Mesendoderm (in vitro differentiated cells): Measurements from ENCODE around the gene ACOXL.

Source experiments
- DNase-seq: peaks from one replicate; pipeline ENCODE4 v3.0.0; 2013
- H2AK5ac ChIP-seq: 2 replicates; pipeline ENCODE4 v1.6.1; 2013; ENCODE audit warnings: low read length, inconsistent platforms
- H2BK120ac ChIP-seq: 2 replicates; pipeline ENCODE4 v1.6.1; 2013; ENCODE audit warnings: low read depth, mild to moderate bottlenecking, low read length, moderate library complexity, mixed read lengths
- H2BK15ac ChIP-seq: replicated peaks from 2 replicates; pipeline ENCODE4 v1.6.1; 2013; ENCODE audit warnings: low read depth, mild to moderate bottlenecking, moderate library complexity
- H2BK5ac ChIP-seq: 2 replicates; pipeline ENCODE4 v1.6.1; 2013; ENCODE audit warnings: low read length, inconsistent platforms
- H3K18ac ChIP-seq: 2 replicates; pipeline ENCODE4 v1.6.1; 2013; ENCODE audit warnings: mild to moderate bottlenecking, low read length, mixed read lengths
- H3K23ac ChIP-seq: one replicate; pipeline ENCODE4 v1.6.1; 2013; ENCODE audit warnings: low read length
- H3K27ac ChIP-seq: 2 replicates; pipeline ENCODE4 v1.5.1; 2013; ENCODE audit warnings: low read depth, mild to moderate bottlenecking, inconsistent platforms, low read length, moderate library complexity
- H3K27me3 ChIP-seq: 2 replicates; pipeline ENCODE4 v1.6.1; 2013; ENCODE audit warnings: low read length, control low read depth, mild to moderate bottlenecking, inconsistent platforms; ENCODE audit not compliant: insufficient read depth, poor library complexity
- H3K36me3 ChIP-seq: 2 replicates; pipeline ENCODE4 v1.6.1; 2013; ENCODE audit warnings: low read length, inconsistent platforms; ENCODE audit not compliant: control insufficient read depth, insufficient read depth
- H3K4ac ChIP-seq: one replicate; pipeline ENCODE4 v1.6.1; 2013; ENCODE audit warnings: low read depth, mild to moderate bottlenecking, low read length, moderate library complexity
- H3K4me1 ChIP-seq: 2 replicates; pipeline ENCODE4 v1.6.1; 2013; ENCODE audit warnings: low read depth, low read length, inconsistent platforms; ENCODE audit not compliant: control insufficient read depth
- H3K4me2 ChIP-seq: 2 replicates; pipeline ENCODE4 v1.6.1; 2013; ENCODE audit warnings: low read length
- H3K4me3 ChIP-seq: 2 replicates; pipeline ENCODE4 v1.5.1; 2013; ENCODE audit warnings: mild to moderate bottlenecking, low read length
- H3K56ac ChIP-seq: one replicate; pipeline ENCODE4 v1.6.1; 2013; ENCODE audit warnings: low read length
- H3K79me1 ChIP-seq: 2 replicates; pipeline ENCODE4 v1.6.1; 2013; ENCODE audit warnings: low read length, inconsistent platforms
- H3K79me2 ChIP-seq: 2 replicates; pipeline ENCODE4 v1.6.1; 2013; ENCODE audit warnings: mild to moderate bottlenecking, low read length; ENCODE audit not compliant: control insufficient read depth, insufficient read depth
- H3K9ac ChIP-seq: 2 replicates; pipeline ENCODE4 v1.6.1; 2013; ENCODE audit warnings: low read length, inconsistent platforms
- H4K5ac ChIP-seq: one replicate; pipeline ENCODE4 v1.6.1; 2013; ENCODE audit warnings: low read length
- H4K8ac ChIP-seq: one replicate; pipeline ENCODE4 v1.6.1; 2013; ENCODE audit warnings: low read depth, mild to moderate bottlenecking, control low read depth, low read length, moderate library complexity
- WGBS: extraction: QIAGEN DNeasy Blood & Tissue Kit; methylation state at CpG from one replicate; pipeline ENCODE4 v1.1.7; 2013; ENCODE audit warnings: low lambda C conversion rate, missing lambda C conversion rate; ENCODE audit not compliant: insufficient coverage; ENCODE audit errors: extremely low coverage; 5-methylcytosine and 5-hydroxymethylcytosine counted together

The ACOXL gene

DNA sequence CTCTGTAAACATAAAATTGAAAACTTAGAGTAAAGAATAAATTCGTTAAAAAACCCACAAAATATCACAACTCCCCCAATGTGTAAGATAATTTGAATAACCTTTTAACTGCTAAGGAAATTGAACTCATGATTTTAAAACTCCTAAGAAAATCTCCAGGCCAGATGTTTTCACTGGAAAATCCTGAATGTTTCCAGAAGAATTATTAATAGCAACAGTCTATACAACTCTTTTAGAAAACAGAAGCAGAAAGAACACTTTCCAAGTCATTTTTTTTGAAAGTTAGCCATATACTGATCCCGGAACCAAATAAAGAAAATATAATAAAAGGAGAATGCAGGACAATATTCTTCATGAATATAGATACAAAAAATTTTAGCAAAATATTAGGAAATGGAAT is 165.6 kb downstream of the ACOXL start:
- no peak overlapping the region for H2BK15ac ChIP-seq
- DNase-seq = no peak
- no peaks in the 10 kb centered on the region for H3K79me1 ChIP-seq
- H3K4me3 ChIP-seq = no peak overlapping the region
- H3K27ac ChIP-seq = no peak overlapping the region
- no peak overlapping the region for H4K5ac ChIP-seq
- no peaks in the 10 kb centered on the region for H3K36me3 ChIP-seq
- no peaks in the 10 kb centered on the region for H3K79me2 ChIP-seq
- no peak overlapping the region for H4K8ac ChIP-seq
- WGBS = no CpG with 5 or more reads among the region's 2 CpGs
- H3K9ac ChIP-seq = no peak overlapping the region
- no peak overlapping the region for H3K18ac ChIP-seq
- no peak overlapping the region for H3K23ac ChIP-seq
- no peak overlapping the region for H3K4ac ChIP-seq
- no peaks in the 10 kb centered on the region for H3K27me3 ChIP-seq
- H2BK120ac ChIP-seq = no peak overlapping the region
- H2BK5ac ChIP-seq = no peak overlapping the region
- no peak overlapping the region for H2AK5ac ChIP-seq
- no peak overlapping the region for H3K56ac ChIP-seq
- no peak overlapping the region for H3K4me2 ChIP-seq
- H3K4me1 ChIP-seq = no peaks in the 10 kb centered on the region

GRCh38 chr2:110900191-110900590 is 167.8 kb downstream of the ACOXL start:
- H3K18ac ChIP-seq = no peak overlapping the region
- no peak overlapping the region for H2BK15ac ChIP-seq
- no peak overlapping the region for H3K4ac ChIP-seq
- DNase-seq = no peak
- no peak overlapping the region for H4K5ac ChIP-seq
- no peak overlapping the region for H3K9ac ChIP-seq
- H3K79me1 ChIP-seq = no peaks in the 10 kb centered on the region
- no peak overlapping the region for H3K4me2 ChIP-seq
- H3K36me3 ChIP-seq = no peaks in the 10 kb centered on the region
- H3K56ac ChIP-seq = no peak overlapping the region
- WGBS = no CpG with 5 or more reads among the region's 2 CpGs
- no peak overlapping the region for H4K8ac ChIP-seq
- no peaks in the 10 kb centered on the region for H3K27me3 ChIP-seq
- H3K4me3 ChIP-seq = no peak overlapping the region
- H3K4me1 ChIP-seq = no peaks in the 10 kb centered on the region
- no peak overlapping the region for H3K23ac ChIP-seq
- no peaks in the 10 kb centered on the region for H3K79me2 ChIP-seq
- H2AK5ac ChIP-seq = no peak overlapping the region
- H2BK5ac ChIP-seq = no peak overlapping the region
- no peak overlapping the region for H2BK120ac ChIP-seq
- no peak overlapping the region for H3K27ac ChIP-seq

DNA sequence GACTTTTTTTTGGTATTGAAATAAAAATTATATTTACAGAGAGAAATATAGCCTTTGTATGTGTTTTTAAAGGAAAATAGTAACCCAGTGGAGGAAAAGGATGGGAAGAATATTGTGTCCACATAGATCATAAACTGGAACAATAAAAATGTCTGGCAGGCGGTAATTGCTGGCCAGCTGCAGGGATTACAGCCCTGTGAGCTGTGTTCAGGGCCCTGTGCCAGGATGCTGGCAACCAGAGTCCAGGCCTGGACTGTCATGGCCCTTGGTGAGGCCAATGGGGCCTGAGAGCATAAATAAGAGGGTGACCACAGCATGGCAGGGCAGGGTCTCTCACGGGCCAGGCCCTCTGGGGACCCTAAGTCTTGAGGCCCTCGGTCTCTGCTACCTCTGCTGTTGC is 171.2 kb downstream of the ACOXL start:
- Histone ChIP-seq H3K27ac (no peak overlapping the region), H3K79me2 (no peaks in the 10 kb centered on the region), H2BK15ac (no peak overlapping the region), H3K56ac (no peak overlapping the region), H3K18ac (no peak overlapping the region), H3K23ac (no peak overlapping the region), H3K9ac (no peak overlapping the region), H3K27me3 (no peaks in the 10 kb centered on the region), H3K79me1 (no peaks in the 10 kb centered on the region), H2AK5ac (no peak overlapping the region), H3K4ac (no peak overlapping the region), H4K5ac (no peak overlapping the region), H3K4me3 (no peak overlapping the region), H2BK5ac (no peak overlapping the region), H3K4me2 (no peak overlapping the region), H3K4me1 (no peaks in the 10 kb centered on the region), H4K8ac (no peak overlapping the region), H3K36me3 (no peaks in the 10 kb centered on the region), H2BK120ac (no peak overlapping the region)
- DNase-seq = no peak
- no CpG with 5 or more reads among the region's 3 CpGs for WGBS

- no peak overlapping the region for H3K18ac ChIP-seq
- H3K56ac ChIP-seq = no peak overlapping the region
- DNase-seq = no peak
- no peak overlapping the region for H3K27ac ChIP-seq
- no peak overlapping the region for H3K4me3 ChIP-seq
- H2BK15ac ChIP-seq = no peak overlapping the region
- H3K27me3 ChIP-seq = no peaks in the 10 kb centered on the region
- no peak overlapping the region for H3K23ac ChIP-seq
- H3K79me1 ChIP-seq = no peaks in the 10 kb centered on the region
- no peak overlapping the region for H3K4me2 ChIP-seq
- no peaks in the 10 kb centered on the region for H3K36me3 ChIP-seq
- H2BK120ac ChIP-seq = no peak overlapping the region
- H3K4ac ChIP-seq = no peak overlapping the region
- no peak overlapping the region for H2BK5ac ChIP-seq
- H3K9ac ChIP-seq = no peak overlapping the region
- WGBS = no CpG with 5 or more reads among the region's 5 CpGs
- H3K4me1 ChIP-seq = no peaks in the 10 kb centered on the region
- H3K79me2 ChIP-seq = no peaks in the 10 kb centered on the region
- H4K8ac ChIP-seq = no peak overlapping the region
- H4K5ac ChIP-seq = no peak overlapping the region
- H2AK5ac ChIP-seq = no peak overlapping the region
Measured at GRCh38 chr2:110904116-110904778, 171.9 kb downstream of the ACOXL start.

- no CpG with 5 or more reads among the region's 3 CpGs for WGBS
- Histone ChIP-seq H3K56ac (no peak overlapping the region), H3K4me3 (no peak overlapping the region), H3K36me3 (no peaks in the 10 kb centered on the region), H3K23ac (no peak overlapping the region), H3K27ac (no peak overlapping the region), H3K9ac (no peak overlapping the region), H4K5ac (no peak overlapping the region), H2BK15ac (no peak overlapping the region), H3K18ac (no peak overlapping the region), H3K4ac (no peak overlapping the region), H3K4me2 (no peak overlapping the region), H3K79me2 (no peaks in the 10 kb centered on the region), H3K27me3 (no peaks in the 10 kb centered on the region), H3K79me1 (no peaks in the 10 kb centered on the region), H3K4me1 (no peaks in the 10 kb centered on the region), H2BK120ac (no peak overlapping the region), H2BK5ac (no peak overlapping the region), H2AK5ac (no peak overlapping the region), H4K8ac (no peak overlapping the region)
- DNase-seq = no peak
Measured at GRCh38 chr2:110904779-110905148, 172.4 kb downstream of the ACOXL start.

GRCh38 chr2:110905217-110905616 is 172.8 kb downstream of the ACOXL start:
- no peak overlapping the region for H4K5ac ChIP-seq
- H3K27ac ChIP-seq = no peak overlapping the region
- no peaks in the 10 kb centered on the region for H3K4me1 ChIP-seq
- no peak overlapping the region for H3K9ac ChIP-seq
- H3K79me1 ChIP-seq = no peaks in the 10 kb centered on the region
- H3K79me2 ChIP-seq = no peaks in the 10 kb centered on the region
- no peak overlapping the region for H3K56ac ChIP-seq
- no peaks in the 10 kb centered on the region for H3K27me3 ChIP-seq
- no peak overlapping the region for H2BK15ac ChIP-seq
- no peak overlapping the region for H2AK5ac ChIP-seq
- H2BK120ac ChIP-seq = no peak overlapping the region
- H3K18ac ChIP-seq = no peak overlapping the region
- no peak overlapping the region for H2BK5ac ChIP-seq
- no CpG with 5 or more reads among the region's 3 CpGs for WGBS
- H3K36me3 ChIP-seq = no peaks in the 10 kb centered on the region
- H3K4me3 ChIP-seq = no peak overlapping the region
- no peak overlapping the region for H3K4ac ChIP-seq
- no peak for DNase-seq
- no peak overlapping the region for H4K8ac ChIP-seq
- H3K23ac ChIP-seq = no peak overlapping the region
- H3K4me2 ChIP-seq = no peak overlapping the region
